ENCODE measurements around the gene IL36B.

GRCh38 chr2:113061896-113062770 lies 9.5 kb upstream of the IL36B start:
- no peak for TF ChIP-seq GATA3 (IDR thresholded peaks at IDR 0.05; ENCODE audit: low read depth, low read length)
- TF ChIP-seq GATA2 (IDR thresholded peaks at IDR 0.05; ENCODE audit: low read depth, low read length), result no peak
